ENCODE measurements around the gene SBF2.

Gene SBF2

DNA sequence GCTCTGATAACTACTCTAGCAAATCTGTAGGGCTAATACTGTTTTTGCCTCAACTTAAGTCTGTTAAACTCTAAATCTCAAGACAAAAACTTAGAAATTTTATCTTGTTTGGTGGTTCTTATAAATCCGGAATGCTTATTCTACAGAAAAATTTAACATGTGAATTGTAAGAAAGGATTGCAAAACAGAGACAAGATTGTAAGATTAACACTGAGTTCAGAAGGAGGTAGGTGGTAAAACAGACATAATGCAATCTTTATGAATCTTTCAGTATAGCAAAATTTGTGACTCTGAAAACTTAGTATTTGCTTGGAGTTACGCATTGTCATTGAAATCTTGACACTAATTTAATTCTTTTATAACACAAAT, 263.9 kb downstream of the SBF2 start:
- no peak overlapping the region for H3K27ac ChIP-seq
- H3K27me3 ChIP-seq = no peaks in the 10 kb centered on the region
- peaks cover 4% of the 10 kb centered on the region for H3K36me3 ChIP-seq
- no peak for TF ChIP-seq CTCF (IDR thresholded peaks at IDR 0.05)
- H3K4me1 ChIP-seq (ENCODE audit: control insufficient read depth in 1 of 2, insufficient read depth in 1 of 2, low read depth in 1 of 2, low read length in 1 of 2) = no peaks in the 10 kb centered on the region
- H3K4me3 ChIP-seq (ENCODE audit: low read depth in 1 of 2, low read length in 1 of 2) = no peak overlapping the region
- H3K9me3 ChIP-seq = no peaks in the 10 kb centered on the region

DNA sequence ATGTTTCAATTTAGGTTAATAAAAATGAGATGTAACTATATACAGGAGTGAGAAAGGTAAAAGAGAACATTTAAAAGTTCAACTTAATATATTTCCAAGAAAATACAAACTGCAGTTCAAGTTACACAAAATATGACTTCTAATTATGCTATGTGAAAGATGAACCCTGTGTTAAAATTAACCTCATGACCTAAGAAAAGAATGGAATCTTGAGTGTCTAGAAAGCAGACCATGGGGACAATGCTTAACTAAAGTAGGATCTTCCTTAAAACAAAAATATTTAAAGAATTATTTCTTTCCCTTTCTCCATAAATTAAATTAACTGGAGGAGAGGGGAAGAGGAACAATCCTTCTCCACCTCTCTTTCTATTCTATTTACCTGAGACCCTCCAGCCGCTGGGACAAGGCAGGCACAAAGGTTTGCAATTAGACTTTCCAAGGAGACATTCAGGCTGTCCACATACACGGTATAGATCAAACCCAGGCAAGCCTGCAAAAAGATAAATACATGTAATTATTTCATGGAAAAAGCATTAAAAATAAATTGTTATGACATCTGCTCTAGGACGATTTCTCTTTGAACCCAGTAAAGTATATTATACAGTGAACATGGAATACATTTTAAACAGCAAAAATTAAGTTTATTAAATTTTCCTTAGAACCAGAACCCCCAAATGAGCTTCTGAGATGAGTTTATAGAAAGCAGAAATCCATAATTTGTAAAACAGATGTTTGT, 264.5 kb downstream of the SBF2 start:
- Histone ChIP-seq H3K27ac (no peak overlapping the region), H3K36me3 (peaks cover 4% of the 10 kb centered on the region), H3K4me3 (ENCODE audit: low read depth in 1 of 2, low read length in 1 of 2) (no peak overlapping the region), H3K27me3 (no peaks in the 10 kb centered on the region), H3K4me1 (ENCODE audit: control insufficient read depth in 1 of 2, insufficient read depth in 1 of 2, low read depth in 1 of 2, low read length in 1 of 2) (no peaks in the 10 kb centered on the region), H3K9me3 (no peaks in the 10 kb centered on the region)
- no peak for TF ChIP-seq CTCF (IDR thresholded peaks at IDR 0.05)

DNA sequence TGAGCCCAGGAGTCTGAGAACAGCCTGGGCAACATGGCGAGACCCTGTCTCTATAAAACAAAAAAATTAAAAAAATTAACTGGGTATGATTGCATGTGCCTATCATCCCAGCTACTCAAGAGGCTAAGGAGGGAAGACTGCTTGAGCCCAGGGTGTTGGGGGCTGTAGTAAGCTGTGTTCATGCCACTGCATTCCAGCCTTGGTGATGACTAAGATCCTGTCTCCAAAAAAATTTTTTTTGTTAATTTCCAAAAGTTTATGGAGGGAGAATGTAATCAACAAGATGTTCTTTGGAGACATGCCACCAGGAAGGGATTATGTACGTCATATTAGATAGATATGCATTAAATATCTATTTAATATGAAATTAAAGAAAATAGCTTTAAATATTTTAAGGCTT, 267.5 kb downstream of the SBF2 start:
- no peak for TF ChIP-seq CTCF (IDR thresholded peaks at IDR 0.05)
- H3K4me3 ChIP-seq (ENCODE audit: low read depth in 1 of 2, low read length in 1 of 2) = no peak overlapping the region

DNA sequence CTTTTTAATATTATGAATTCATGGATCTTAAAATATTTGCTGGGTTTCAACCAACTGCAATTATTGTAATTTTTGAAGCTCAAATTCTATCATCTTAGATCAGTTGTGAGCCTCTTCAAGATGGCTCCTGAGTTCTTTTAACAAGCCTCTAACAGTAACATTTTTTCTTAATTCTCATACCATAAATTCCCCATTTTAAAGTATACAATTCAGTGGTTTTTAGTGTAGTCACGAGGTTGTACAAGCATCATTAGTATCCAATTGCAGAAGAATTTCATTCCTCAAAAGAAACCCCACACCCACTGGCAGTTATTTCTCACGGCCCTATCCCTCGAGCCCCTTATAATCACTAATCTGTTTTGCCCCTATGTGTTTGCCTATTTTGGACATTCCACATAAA, 270.8 kb downstream of the SBF2 start:
- no peaks in the 10 kb centered on the region for H3K9me3 ChIP-seq
- H3K36me3 ChIP-seq = peaks cover 4% of the 10 kb centered on the region
- no peak for TF ChIP-seq CTCF (IDR thresholded peaks at IDR 0.05)
- no peak overlapping the region for H3K4me3 ChIP-seq (ENCODE audit: low read depth in 1 of 2, low read length in 1 of 2)
- H3K4me1 ChIP-seq (ENCODE audit: control insufficient read depth in 1 of 2, insufficient read depth in 1 of 2, low read depth in 1 of 2, low read length in 1 of 2) = no peaks in the 10 kb centered on the region
- no peaks in the 10 kb centered on the region for H3K27me3 ChIP-seq
- H3K27ac ChIP-seq = no peak overlapping the region

More for the DNA sequence above, 267.5 kb downstream of the SBF2 start:
- Histone ChIP-seq H3K36me3 (peaks cover 4% of the 10 kb centered on the region), H3K4me1 (ENCODE audit: control insufficient read depth in 1 of 2, insufficient read depth in 1 of 2, low read depth in 1 of 2, low read length in 1 of 2) (no peaks in the 10 kb centered on the region), H3K9me3 (no peaks in the 10 kb centered on the region), H3K27ac (no peak overlapping the region), H3K27me3 (no peaks in the 10 kb centered on the region)

DNA sequence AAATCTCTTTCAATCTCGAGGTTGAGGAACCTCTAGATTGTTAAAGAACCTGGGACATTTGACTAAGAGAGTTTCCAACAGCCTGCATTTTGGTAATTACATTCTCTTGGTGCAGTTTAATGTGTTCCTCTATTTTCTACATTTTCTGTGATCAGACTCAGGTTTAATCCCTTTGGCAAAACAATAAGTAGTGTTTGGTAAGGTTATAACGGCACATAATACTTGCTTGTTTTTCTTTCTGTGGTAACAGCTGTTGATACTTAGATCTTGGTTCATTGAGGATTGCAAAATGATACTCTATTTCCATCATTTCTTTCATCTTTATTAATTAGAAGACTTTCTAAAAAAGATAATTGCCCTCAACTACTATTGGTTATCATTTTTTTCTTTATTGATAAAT, 271.3 kb downstream of the SBF2 start:
- Histone ChIP-seq H3K36me3 (peaks cover 4% of the 10 kb centered on the region), H3K4me1 (ENCODE audit: control insufficient read depth in 1 of 2, insufficient read depth in 1 of 2, low read depth in 1 of 2, low read length in 1 of 2) (peaks cover 0 to 4% of the 10 kb centered on the region in 2 experiments), H3K27ac (no peak overlapping the region), H3K9me3 (no peaks in the 10 kb centered on the region), H3K4me3 (ENCODE audit: low read depth in 1 of 2, low read length in 1 of 2) (no peak overlapping the region), H3K27me3 (no peaks in the 10 kb centered on the region)
- no peak for TF ChIP-seq CTCF (IDR thresholded peaks at IDR 0.05)
